K562 (cell line): ENCODE results near the gene DPYSL4.

Experiments
- EZH2 ChIP-seq: IDR thresholded peaks from 2 replicates; pipeline ENCODE4 v1.6.1; 2012; ENCODE audit warnings: low read depth, mild to moderate bottlenecking, inconsistent platforms, low read length, borderline replicate concordance
- POLR2A ChIP-seq: fragments of 450-650 bp; conservative IDR thresholded peaks from 2 replicates; pipeline ENCODE4 v1.6.1; 2016
- SIN3A ChIP-seq, 2 experiments: fragments of 150-350 bp in 1 of 2; IDR thresholded peaks; 2 replicates each; pipeline ENCODE4 v1.6.1; 2011 to 2016; ENCODE audit warnings: borderline replicate concordance in 2 of 2, low read depth in 2 of 2, low read length in 2 of 2, mild to moderate bottlenecking in 2 of 2, moderate library complexity in 2 of 2; ENCODE audit not compliant: control insufficient read depth in 1 of 2
- SREBF2 ChIP-seq: sonication (generic); formaldehyde crosslinking; IDR thresholded peaks from 2 replicates; pipeline ENCODE4 v1.4.0; 2020; ENCODE audit warnings: mild to moderate bottlenecking, missing genetic modification reagents
- TGIF2 ChIP-seq: sonication (generic); formaldehyde crosslinking; IDR thresholded peaks from 2 replicates; pipeline ENCODE4 v1.8.1; 2022; ENCODE audit warnings: mild to moderate bottlenecking, missing genetic modification reagents, moderate library complexity
- ZNF354B ChIP-seq: fragments of 250-450 bp; sonication (Bioruptor Pico); IDR thresholded peaks from 2 replicates; pipeline ENCODE4 v1.4.0; 2020
- ZNF384 ChIP-seq: IDR thresholded peaks from 2 replicates; pipeline ENCODE4 v1.6.1; 2012; ENCODE audit warnings: low read depth, low read length, improper control_type of control experiment
- ZNF408 ChIP-seq: fragments of 250-450 bp; sonication (Bioruptor Pico); IDR thresholded peaks from 2 replicates; pipeline ENCODE4 v1.4.0; 2020; ENCODE audit warnings: low read depth, mild to moderate bottlenecking, moderate library complexity
- TF ChIP-seq, protein P1 (sequence below), 3 experiments: IDR thresholded peaks in 2 of 3; conservative IDR thresholded peaks in 1 of 3; 2 replicates each; pipeline ENCODE4 v1.5.1; 2011 to 2012; ENCODE audit warnings: low read length in 3 of 3, mild to moderate bottlenecking in 3 of 3, control low read depth in 2 of 3, improper control_type of control experiment in 1 of 3, inconsistent platforms in 1 of 3, low read depth in 1 of 3, mixed read lengths in 1 of 3, moderate library complexity in 1 of 3; ENCODE audit not compliant: insufficient read depth in 2 of 3
- TF ChIP-seq, protein P2 (sequence below), 2 experiments: fragments of 200-800 bp in 1 of 2; sonication (Bioruptor generic) in 1 of 2; sonication (generic) in 1 of 2; formaldehyde crosslinking in 1 of 2; IDR thresholded peaks in 1 of 2; conservative IDR thresholded peaks in 1 of 2; 2 replicates each; pipeline versions ENCODE4 v1.5.0 to v1.6.1; 2016 to 2020; ENCODE audit warnings: missing compliant biosample characterization in 1 of 2, missing genetic modification characterization in 1 of 2, missing genetic modification reagents in 1 of 2
- TF ChIP-seq, protein P3 (sequence below): fragments of 450-650 bp; IDR thresholded peaks from 2 replicates; pipeline ENCODE4 v1.6.1; 2016; ENCODE audit warnings: low read depth, mild to moderate bottlenecking, moderate library complexity
- TF ChIP-seq, protein P4 (sequence below): sonication (generic); formaldehyde crosslinking; IDR thresholded peaks from 2 replicates; pipeline ENCODE4 v1.8.0; 2023; ENCODE audit warnings: mild to moderate bottlenecking, missing genetic modification reagents
- TF ChIP-seq, protein P5 (sequence below), 3 experiments: fragments of 200-800 bp in 1 of 3; sonication (Bioruptor generic) in 1 of 3; sonication (generic) in 1 of 3; formaldehyde crosslinking in 1 of 3; IDR thresholded peaks; 2 replicates each; pipeline versions ENCODE4 v1.6.1 to v1.8.0; 2016 to 2022; ENCODE audit warnings: mild to moderate bottlenecking in 2 of 3, missing compliant biosample characterization in 2 of 3, missing genetic modification characterization in 2 of 3, missing genetic modification reagents in 1 of 3

DNA sequence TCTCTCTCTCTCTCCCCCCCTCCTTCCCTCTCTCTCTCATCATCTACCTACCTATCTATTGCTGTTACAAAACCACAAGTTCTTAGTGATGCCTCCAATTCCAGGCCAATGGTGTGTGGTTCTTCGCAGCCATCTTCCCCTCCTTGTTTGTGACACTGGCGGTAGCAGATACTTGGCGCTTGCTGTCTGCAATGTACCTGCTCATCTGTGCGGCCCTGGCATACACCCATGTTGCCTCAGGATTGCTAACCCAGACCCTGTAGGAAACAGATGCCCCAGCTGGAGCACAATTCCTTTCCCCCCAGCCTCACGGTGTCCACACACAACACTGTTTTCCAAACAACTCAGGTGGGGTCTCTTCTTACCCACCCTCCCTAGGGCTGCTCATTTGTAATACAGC lies 13.6 kb upstream of the DPYSL4 start:
- TF ChIP-seq, protein P1, sequence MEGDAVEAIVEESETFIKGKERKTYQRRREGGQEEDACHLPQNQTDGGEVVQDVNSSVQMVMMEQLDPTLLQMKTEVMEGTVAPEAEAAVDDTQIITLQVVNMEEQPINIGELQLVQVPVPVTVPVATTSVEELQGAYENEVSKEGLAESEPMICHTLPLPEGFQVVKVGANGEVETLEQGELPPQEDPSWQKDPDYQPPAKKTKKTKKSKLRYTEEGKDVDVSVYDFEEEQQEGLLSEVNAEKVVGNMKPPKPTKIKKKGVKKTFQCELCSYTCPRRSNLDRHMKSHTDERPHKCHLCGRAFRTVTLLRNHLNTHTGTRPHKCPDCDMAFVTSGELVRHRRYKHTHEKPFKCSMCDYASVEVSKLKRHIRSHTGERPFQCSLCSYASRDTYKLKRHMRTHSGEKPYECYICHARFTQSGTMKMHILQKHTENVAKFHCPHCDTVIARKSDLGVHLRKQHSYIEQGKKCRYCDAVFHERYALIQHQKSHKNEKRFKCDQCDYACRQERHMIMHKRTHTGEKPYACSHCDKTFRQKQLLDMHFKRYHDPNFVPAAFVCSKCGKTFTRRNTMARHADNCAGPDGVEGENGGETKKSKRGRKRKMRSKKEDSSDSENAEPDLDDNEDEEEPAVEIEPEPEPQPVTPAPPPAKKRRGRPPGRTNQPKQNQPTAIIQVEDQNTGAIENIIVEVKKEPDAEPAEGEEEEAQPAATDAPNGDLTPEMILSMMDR (IDR thresholded peaks at IDR 0.05 in 2 of 3, conservative IDR thresholded peaks at IDR 0.05 in 1 of 3; ENCODE audit: insufficient read depth in 2 of 3, low read depth in 1 of 3, low read length in 3 of 3), result no peak
- no peak for TF ChIP-seq ZNF384
- TF ChIP-seq, protein P2, sequence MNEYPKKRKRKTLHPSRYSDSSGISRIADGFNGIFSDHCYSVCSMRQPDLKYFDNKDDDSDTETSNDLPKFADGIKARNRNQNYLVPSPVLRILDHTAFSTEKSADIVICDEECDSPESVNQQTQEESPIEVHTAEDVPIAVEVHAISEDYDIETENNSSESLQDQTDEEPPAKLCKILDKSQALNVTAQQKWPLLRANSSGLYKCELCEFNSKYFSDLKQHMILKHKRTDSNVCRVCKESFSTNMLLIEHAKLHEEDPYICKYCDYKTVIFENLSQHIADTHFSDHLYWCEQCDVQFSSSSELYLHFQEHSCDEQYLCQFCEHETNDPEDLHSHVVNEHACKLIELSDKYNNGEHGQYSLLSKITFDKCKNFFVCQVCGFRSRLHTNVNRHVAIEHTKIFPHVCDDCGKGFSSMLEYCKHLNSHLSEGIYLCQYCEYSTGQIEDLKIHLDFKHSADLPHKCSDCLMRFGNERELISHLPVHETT (CRISPR knock-in tag; conservative IDR thresholded peaks at IDR 0.05 in 1 of 2, IDR thresholded peaks at IDR 0.05 in 1 of 2), result no peak
- no peak for TF ChIP-seq SREBF2 (CRISPR knock-in tag)
- no peak for TF ChIP-seq TGIF2
- TF ChIP-seq SIN3A (IDR thresholded peaks at IDR 0.05; ENCODE audit: borderline replicate concordance in 2 of 2, control insufficient read depth in 1 of 2, low read depth in 2 of 2, low read length in 2 of 2), result no peak
- TF ChIP-seq, protein P3, sequence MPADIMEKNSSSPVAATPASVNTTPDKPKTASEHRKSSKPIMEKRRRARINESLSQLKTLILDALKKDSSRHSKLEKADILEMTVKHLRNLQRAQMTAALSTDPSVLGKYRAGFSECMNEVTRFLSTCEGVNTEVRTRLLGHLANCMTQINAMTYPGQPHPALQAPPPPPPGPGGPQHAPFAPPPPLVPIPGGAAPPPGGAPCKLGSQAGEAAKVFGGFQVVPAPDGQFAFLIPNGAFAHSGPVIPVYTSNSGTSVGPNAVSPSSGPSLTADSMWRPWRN, result no peak
- TF ChIP-seq, protein P4, sequence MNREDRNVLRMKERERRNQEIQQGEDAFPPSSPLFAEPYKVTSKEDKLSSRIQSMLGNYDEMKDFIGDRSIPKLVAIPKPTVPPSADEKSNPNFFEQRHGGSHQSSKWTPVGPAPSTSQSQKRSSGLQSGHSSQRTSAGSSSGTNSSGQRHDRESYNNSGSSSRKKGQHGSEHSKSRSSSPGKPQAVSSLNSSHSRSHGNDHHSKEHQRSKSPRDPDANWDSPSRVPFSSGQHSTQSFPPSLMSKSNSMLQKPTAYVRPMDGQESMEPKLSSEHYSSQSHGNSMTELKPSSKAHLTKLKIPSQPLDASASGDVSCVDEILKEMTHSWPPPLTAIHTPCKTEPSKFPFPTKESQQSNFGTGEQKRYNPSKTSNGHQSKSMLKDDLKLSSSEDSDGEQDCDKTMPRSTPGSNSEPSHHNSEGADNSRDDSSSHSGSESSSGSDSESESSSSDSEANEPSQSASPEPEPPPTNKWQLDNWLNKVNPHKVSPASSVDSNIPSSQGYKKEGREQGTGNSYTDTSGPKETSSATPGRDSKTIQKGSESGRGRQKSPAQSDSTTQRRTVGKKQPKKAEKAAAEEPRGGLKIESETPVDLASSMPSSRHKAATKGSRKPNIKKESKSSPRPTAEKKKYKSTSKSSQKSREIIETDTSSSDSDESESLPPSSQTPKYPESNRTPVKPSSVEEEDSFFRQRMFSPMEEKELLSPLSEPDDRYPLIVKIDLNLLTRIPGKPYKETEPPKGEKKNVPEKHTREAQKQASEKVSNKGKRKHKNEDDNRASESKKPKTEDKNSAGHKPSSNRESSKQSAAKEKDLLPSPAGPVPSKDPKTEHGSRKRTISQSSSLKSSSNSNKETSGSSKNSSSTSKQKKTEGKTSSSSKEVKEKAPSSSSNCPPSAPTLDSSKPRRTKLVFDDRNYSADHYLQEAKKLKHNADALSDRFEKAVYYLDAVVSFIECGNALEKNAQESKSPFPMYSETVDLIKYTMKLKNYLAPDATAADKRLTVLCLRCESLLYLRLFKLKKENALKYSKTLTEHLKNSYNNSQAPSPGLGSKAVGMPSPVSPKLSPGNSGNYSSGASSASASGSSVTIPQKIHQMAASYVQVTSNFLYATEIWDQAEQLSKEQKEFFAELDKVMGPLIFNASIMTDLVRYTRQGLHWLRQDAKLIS, result no peak
- TF ChIP-seq, protein P5, sequence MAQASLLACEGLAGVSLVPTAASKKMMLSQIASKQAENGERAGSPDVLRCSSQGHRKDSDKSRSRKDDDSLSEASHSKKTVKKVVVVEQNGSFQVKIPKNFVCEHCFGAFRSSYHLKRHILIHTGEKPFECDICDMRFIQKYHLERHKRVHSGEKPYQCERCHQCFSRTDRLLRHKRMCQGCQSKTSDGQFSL (CRISPR knock-in tag; IDR thresholded peaks at IDR 0.05), result no peak
- TF ChIP-seq, protein P5 (tag; IDR thresholded peaks at IDR 0.05), result no peak
- no peak for TF ChIP-seq ZNF408
- TF ChIP-seq POLR2A, result no peak
- no peak for TF ChIP-seq EZH2
- no peak for TF ChIP-seq ZNF354B (CRISPR knock-in tag)
